ENCODE results near the gene GJB4. TPM values are rescaled to one million over a fixed set of nuclear protein-coding genes. Genes with fewer than 3 reads are reported as not detected.
"Not testable (repeated sequence)": the region's sequence is repeated elsewhere in the genome, so short reads cannot be mapped to it uniquely, and the experiment has no call there.

The GJB4 gene
- total RNA-seq, 2 donors from 2014 or later, result 1.3 to 2.4 TPM

- intact Hi-C loops (cut with DNase I), result no loop called here
- Histone ChIP-seq H3K9me3 (no peaks in the 10 kb centered on the region), H3K27me3 (replicated peaks; ENCODE audit: insufficient read depth) (no peaks in the 10 kb centered on the region), H3K4me3 (no peak overlapping the region), H3K27ac (no peak overlapping the region), H3K36me3 (no peaks in the 10 kb centered on the region), H3K4me1 (replicated peaks) (no peaks in the 10 kb centered on the region)
- 64% methylated on average over 5 of the region's 5 CpGs for WGBS
- no peak for DNase-seq (ENCODE audit: low spot score)
- TF ChIP-seq POLR2A (IDR thresholded peaks at IDR 0.05), result no peak
- TF ChIP-seq CTCF (IDR thresholded peaks at IDR 0.05), result no peak
- no peak for TF ChIP-seq POLR2AphosphoS5 (IDR thresholded peaks at IDR 0.05)
These were observed 11.5 kb downstream of the GJB4 start for GRCh38 chr1:34770891-34771504.

DNA sequence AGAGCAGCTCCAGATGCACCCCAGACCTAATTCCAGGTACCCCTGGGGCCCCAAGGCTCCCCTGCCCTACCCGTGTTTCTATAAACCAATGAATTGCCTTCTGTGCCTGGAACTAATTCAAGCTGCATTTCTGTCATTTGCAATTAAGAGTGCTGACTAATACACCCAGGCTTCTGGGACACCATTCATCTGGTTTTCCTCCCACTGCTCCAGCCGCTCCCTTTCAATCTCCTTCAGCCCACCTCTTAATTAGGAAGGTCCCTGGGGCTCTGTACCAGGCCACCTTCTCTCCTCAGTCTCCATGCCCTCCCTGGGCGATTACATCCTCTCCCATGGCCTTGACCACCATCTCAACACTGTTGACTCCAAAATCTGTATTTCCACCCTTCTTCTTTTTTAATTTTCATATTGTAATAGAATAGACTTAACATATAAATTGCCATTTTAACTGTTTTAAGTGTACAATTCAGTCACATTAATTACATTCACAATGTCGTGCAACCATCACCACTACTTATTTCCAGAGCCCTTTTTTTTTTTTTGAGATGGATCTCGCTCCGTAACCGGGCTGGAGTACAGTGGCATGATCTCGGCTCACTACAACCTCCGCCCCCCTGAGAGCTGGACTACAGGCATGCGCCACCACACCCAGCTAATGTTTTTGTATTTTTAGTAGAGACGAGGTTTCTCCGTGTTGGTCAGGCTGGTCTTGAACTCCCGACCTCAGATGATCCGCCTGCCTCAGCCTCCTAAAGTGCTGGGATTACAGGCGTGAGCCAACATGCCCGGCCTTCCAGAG is 12.2 kb downstream of the GJB4 start:
- TF ChIP-seq POLR2A (IDR thresholded peaks at IDR 0.05), result no peak
- TF ChIP-seq CTCF (IDR thresholded peaks at IDR 0.05), result no peak
- TF ChIP-seq POLR2AphosphoS5 (IDR thresholded peaks at IDR 0.05), result no peak
- Histone ChIP-seq H3K36me3 (no peaks in the 10 kb centered on the region), H3K9me3 (no peaks in the 10 kb centered on the region), H3K27ac (no peak overlapping the region), H3K4me3 (no peak overlapping the region), H3K27me3 (replicated peaks; ENCODE audit: insufficient read depth) (no peaks in the 10 kb centered on the region), H3K4me1 (replicated peaks) (no peaks in the 10 kb centered on the region)
- intact Hi-C loops (cut with DNase I), result no loop called here
- WGBS, result 87% methylated on average over 16 of the region's 16 CpGs
- DNase-seq (ENCODE audit: low spot score), result no peak

GRCh38 chr1:34773114-34773513 is 13.6 kb downstream of the GJB4 start:
- DNase-seq (ENCODE audit: low spot score); H3K4me1 ChIP-seq (replicated peaks); intact Hi-C loops (cut with DNase I); H3K9me3 ChIP-seq; H3K4me3 ChIP-seq; H3K36me3 ChIP-seq; H3K27ac ChIP-seq; H3K27me3 ChIP-seq (replicated peaks; ENCODE audit: insufficient read depth): not testable (repeated sequence)
- WGBS, result 95% methylated on average over 4 of the region's 4 CpGs

DNA sequence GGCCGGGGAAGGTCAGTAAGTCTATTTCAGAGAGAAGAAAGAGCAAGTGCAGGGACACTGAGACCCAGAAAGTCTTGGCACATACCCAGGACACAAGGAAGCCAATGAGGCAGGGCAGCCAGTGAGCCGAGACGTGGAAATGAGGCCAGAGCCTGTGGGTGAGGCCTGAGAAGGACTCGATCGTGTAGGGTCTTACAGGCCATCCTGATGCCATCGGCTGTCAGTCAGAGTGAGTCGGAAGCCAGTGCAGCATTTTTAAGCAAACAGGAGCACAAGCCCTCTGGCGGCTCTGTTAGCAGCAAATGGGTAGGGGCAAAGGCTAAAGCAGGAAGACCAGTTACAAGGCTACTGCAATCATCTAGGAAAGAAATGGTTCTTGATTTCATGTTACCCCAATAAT is 15.4 kb downstream of the GJB4 start:
- H3K27ac ChIP-seq, result no peak overlapping the region
- H3K4me3 ChIP-seq, result no peak overlapping the region
- H3K9me3 ChIP-seq, result no peaks in the 10 kb centered on the region
- WGBS, result 82% methylated on average over 8 of the region's 8 CpGs
- intact Hi-C loops (cut with DNase I), result no loop called here
- no peaks in the 10 kb centered on the region for H3K4me1 ChIP-seq (replicated peaks)
- TF ChIP-seq POLR2A (IDR thresholded peaks at IDR 0.05) (no peak), CTCF (IDR thresholded peaks at IDR 0.05) (no peak), POLR2AphosphoS5 (IDR thresholded peaks at IDR 0.05) (no peak)
- no peaks in the 10 kb centered on the region for H3K27me3 ChIP-seq (replicated peaks; ENCODE audit: insufficient read depth)
- DNase-seq (ENCODE audit: low spot score), result no peak
- H3K36me3 ChIP-seq, result no peaks in the 10 kb centered on the region

- Histone ChIP-seq H3K27ac (no peak overlapping the region), H3K27me3 (replicated peaks; ENCODE audit: insufficient read depth) (no peaks in the 10 kb centered on the region), H3K4me1 (replicated peaks) (peaks cover 6% of the 10 kb centered on the region), H3K9me3 (no peaks in the 10 kb centered on the region), H3K4me3 (no peak overlapping the region), H3K36me3 (no peaks in the 10 kb centered on the region)
- no peak for DNase-seq (ENCODE audit: low spot score)
- intact Hi-C loops (cut with DNase I), result no loop called here
- TF ChIP-seq CTCF (IDR thresholded peaks at IDR 0.05), result no peak
- no peak for TF ChIP-seq POLR2AphosphoS5 (IDR thresholded peaks at IDR 0.05)
- no peak for TF ChIP-seq POLR2A (IDR thresholded peaks at IDR 0.05)
- 61% methylated on average over 3 of the region's 3 CpGs for WGBS
These were observed 17.4 kb downstream of the GJB4 start for GRCh38 chr1:34776911-34777310.
